Fibroblast of lung (primary cell): ENCODE results near the gene AATK. TPM values are rescaled to one million over a fixed set of nuclear protein-coding genes. Genes with fewer than 3 reads are reported as not detected.

ENCODE experiments used
- DNase-seq, 2 donors: peaks; one replicate each; pipeline versions ENCODE4 v3.0.0 to v3.0.0-alpha.2; 2010; ENCODE audit warnings: low read depth in 2 of 2
- H2AFZ ChIP-seq: 2 replicates; pipeline ENCODE4 v1.5.1; 2012; ENCODE audit warnings: low read length, control low read depth, inconsistent platforms
- H3K27ac ChIP-seq: 2 replicates; pipeline ENCODE4 v1.5.1; 2011; ENCODE audit warnings: low read length, control low read depth; ENCODE audit not compliant: insufficient read depth
- H3K27me3 ChIP-seq: 2 replicates; pipeline ENCODE4 v1.5.1; 2011; ENCODE audit warnings: mild to moderate bottlenecking, low read length; ENCODE audit not compliant: control insufficient read depth, insufficient read depth
- H3K36me3 ChIP-seq: 2 replicates; pipeline ENCODE4 v1.5.1; 2011; ENCODE audit warnings: low read length; ENCODE audit not compliant: control insufficient read depth, insufficient read depth
- H3K4me1 ChIP-seq: 2 replicates; pipeline ENCODE4 v1.5.1; 2011; ENCODE audit warnings: low read length; ENCODE audit not compliant: control insufficient read depth, insufficient read depth; ENCODE audit errors: extremely low read depth
- H3K4me2 ChIP-seq: 2 replicates; pipeline ENCODE4 v1.5.1; 2011; ENCODE audit warnings: low read length, control low read depth; ENCODE audit not compliant: insufficient read depth; ENCODE audit errors: extremely low read depth
- H3K4me3 ChIP-seq, 4 experiments: fragments of 200-600 bp in 1 of 4; sonication (generic) in 1 of 4; replicated peaks in 1 of 4; 2 replicates each; pipeline ENCODE4 v1.5.1; 2011 to 2016; ENCODE audit warnings: low read length in 4 of 4, low read depth in 3 of 4, mild to moderate bottlenecking in 3 of 4, control low read depth in 2 of 4, inconsistent platforms in 1 of 4, mixed read lengths in 1 of 4; ENCODE audit not compliant: insufficient read depth in 1 of 4; ENCODE audit errors: control extremely low read depth in 1 of 4
- H3K79me2 ChIP-seq: 2 replicates; pipeline ENCODE4 v1.5.1; 2012; ENCODE audit warnings: mild to moderate bottlenecking, low read length, inconsistent platforms; ENCODE audit not compliant: control insufficient read depth, insufficient read depth
- H3K9ac ChIP-seq: 2 replicates; pipeline ENCODE4 v1.5.1; 2011; ENCODE audit warnings: mild to moderate bottlenecking, low read length, control low read depth; ENCODE audit not compliant: insufficient read depth
- H3K9me3 ChIP-seq: 2 replicates; pipeline ENCODE4 v1.5.1; 2012; ENCODE audit warnings: low read depth, low read length; ENCODE audit not compliant: control insufficient read depth, insufficient read depth
- H4K20me1 ChIP-seq: 2 replicates; pipeline ENCODE4 v1.5.1; 2011; ENCODE audit warnings: low read length; ENCODE audit not compliant: control insufficient read depth, insufficient read depth; ENCODE audit errors: extremely low read depth
- EZH2 ChIP-seq: IDR thresholded peaks from 2 replicates; pipeline ENCODE4 v1.5.1; 2012; ENCODE audit warnings: low read length, control low read depth, mild to moderate bottlenecking; ENCODE audit errors: missing control alignments
- polyA plus RNA-seq, 2 donors: library from polyadenylated mRNA; depleted of rRNA in 1 of 2; stranded (reverse) in 1 of 2; unstranded in 1 of 2; fragments of >200 nt; gene quantifications; 2 replicates each; pipeline ENCODE4 v1.2.1, GENCODE V29; 2011 to 2012; ENCODE audit warnings: missing spikeins in 1 of 2
- total RNA-seq: library from RNA; depleted of rRNA; stranded (reverse); fragments of >200 nt; gene quantifications from 2 replicates; pipeline ENCODE4 v1.2.1, GENCODE V29; 2014
- TF ChIP-seq, protein P1 (sequence below), 2 donors: IDR thresholded peaks in 1 of 2; conservative IDR thresholded peaks in 1 of 2; 1 replicate in 1 of 2; 2 replicates in 1 of 2; pipeline ENCODE4 v1.5.1; 2011 to 2012; ENCODE audit warnings: low read length in 2 of 2, control low read depth in 1 of 2, inconsistent platforms in 1 of 2, low read depth in 1 of 2, mild to moderate bottlenecking in 1 of 2

AATK gene
- total and polyA plus RNA-seq, 2 donors (not counting 1 experiment from before 2014, with no cell fraction given), result 0.16 to 0.50 TPM

GRCh38 chr17:81153340-81153803 lies 12.6 kb downstream of the AATK start:
- TF ChIP-seq EZH2, result no peak
- TF ChIP-seq, protein P1, sequence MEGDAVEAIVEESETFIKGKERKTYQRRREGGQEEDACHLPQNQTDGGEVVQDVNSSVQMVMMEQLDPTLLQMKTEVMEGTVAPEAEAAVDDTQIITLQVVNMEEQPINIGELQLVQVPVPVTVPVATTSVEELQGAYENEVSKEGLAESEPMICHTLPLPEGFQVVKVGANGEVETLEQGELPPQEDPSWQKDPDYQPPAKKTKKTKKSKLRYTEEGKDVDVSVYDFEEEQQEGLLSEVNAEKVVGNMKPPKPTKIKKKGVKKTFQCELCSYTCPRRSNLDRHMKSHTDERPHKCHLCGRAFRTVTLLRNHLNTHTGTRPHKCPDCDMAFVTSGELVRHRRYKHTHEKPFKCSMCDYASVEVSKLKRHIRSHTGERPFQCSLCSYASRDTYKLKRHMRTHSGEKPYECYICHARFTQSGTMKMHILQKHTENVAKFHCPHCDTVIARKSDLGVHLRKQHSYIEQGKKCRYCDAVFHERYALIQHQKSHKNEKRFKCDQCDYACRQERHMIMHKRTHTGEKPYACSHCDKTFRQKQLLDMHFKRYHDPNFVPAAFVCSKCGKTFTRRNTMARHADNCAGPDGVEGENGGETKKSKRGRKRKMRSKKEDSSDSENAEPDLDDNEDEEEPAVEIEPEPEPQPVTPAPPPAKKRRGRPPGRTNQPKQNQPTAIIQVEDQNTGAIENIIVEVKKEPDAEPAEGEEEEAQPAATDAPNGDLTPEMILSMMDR (conservative IDR thresholded peaks at IDR 0.05 in 1 of 2, IDR thresholded peaks at IDR 0.05 in 1 of 2; ENCODE audit: low read depth in 1 of 2, low read length in 2 of 2), result no peak
- H2AFZ ChIP-seq, result no peak overlapping the region
- H4K20me1 ChIP-seq, result no peaks in the 10 kb centered on the region
- no peak overlapping the region for H3K27ac ChIP-seq
- no peaks in the 10 kb centered on the region for H3K9me3 ChIP-seq
- H3K27me3 ChIP-seq, result no peaks in the 10 kb centered on the region
- H3K36me3 ChIP-seq, result no peaks in the 10 kb centered on the region
- DNase-seq, result peak; percentile 15 to 18
- H3K4me2 ChIP-seq, result no peak overlapping the region
- H3K79me2 ChIP-seq, result no peaks in the 10 kb centered on the region
- H3K9ac ChIP-seq, result no peak overlapping the region
- H3K4me1 ChIP-seq, result no peaks in the 10 kb centered on the region
- no peak overlapping the region for H3K4me3 ChIP-seq

DNA sequence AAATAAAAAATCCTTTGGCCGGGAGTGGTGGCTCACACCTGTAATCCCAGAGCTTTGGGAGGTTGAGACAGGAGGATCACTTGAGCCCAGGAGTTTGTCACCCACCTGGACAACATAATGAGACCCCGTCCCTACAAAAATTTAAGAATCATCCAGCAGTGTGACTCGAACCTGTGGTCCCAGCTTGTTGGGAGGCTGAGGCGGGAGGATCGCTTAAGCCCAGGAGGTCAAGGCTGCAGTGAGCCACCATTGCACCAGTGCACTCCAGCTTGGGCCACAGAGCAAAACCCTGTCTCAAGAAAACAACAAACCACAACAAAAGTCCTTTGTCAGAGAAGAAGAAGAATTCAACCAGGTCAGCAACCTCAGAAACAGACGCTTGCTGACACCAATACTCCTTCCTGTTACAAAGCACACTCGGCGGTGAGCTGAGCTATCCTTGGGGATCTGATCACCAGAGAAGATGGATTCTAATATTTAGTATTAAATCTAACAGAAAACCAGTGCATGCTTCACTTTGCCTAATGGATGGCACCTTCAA lies 13.7 kb downstream of the AATK start:
- no peak overlapping the region for H3K9ac ChIP-seq
- H2AFZ ChIP-seq, result no peak overlapping the region
- no peak overlapping the region for H3K4me3 ChIP-seq
- no peak for DNase-seq
- no peaks in the 10 kb centered on the region for H3K9me3 ChIP-seq
- no peaks in the 10 kb centered on the region for H3K27me3 ChIP-seq
- no peak for TF ChIP-seq EZH2
- H3K79me2 ChIP-seq, result no peaks in the 10 kb centered on the region
- H3K36me3 ChIP-seq, result no peaks in the 10 kb centered on the region
- H4K20me1 ChIP-seq, result no peaks in the 10 kb centered on the region
- H3K4me1 ChIP-seq, result no peaks in the 10 kb centered on the region
- H3K4me2 ChIP-seq, result no peak overlapping the region
- H3K27ac ChIP-seq, result no peak overlapping the region

- Histone ChIP-seq H4K20me1 (no peaks in the 10 kb centered on the region), H2AFZ (no peak overlapping the region), H3K9ac (no peak overlapping the region), H3K4me2 (no peak overlapping the region), H3K27ac (no peak overlapping the region), H3K27me3 (no peaks in the 10 kb centered on the region), H3K4me3 (no peak overlapping the region), H3K36me3 (no peaks in the 10 kb centered on the region), H3K9me3 (no peaks in the 10 kb centered on the region), H3K4me1 (no peaks in the 10 kb centered on the region), H3K79me2 (no peaks in the 10 kb centered on the region)
- TF ChIP-seq EZH2, result no peak
- TF ChIP-seq, protein P1 (conservative IDR thresholded peaks at IDR 0.05 in 1 of 2, IDR thresholded peaks at IDR 0.05 in 1 of 2; ENCODE audit: low read depth in 1 of 2, low read length in 2 of 2), result no peak
- DNase-seq, result no peak
Measured at GRCh38 chr17:81151278-81151677, 14.7 kb downstream of the AATK start.
